HG02885 (cell line): ENCODE results near the gene GTPBP6.
"Not testable (repeated sequence)": the region's sequence is repeated elsewhere in the genome, so short reads cannot be mapped to it uniquely, and the experiment has no call there.

Source experiments
- ATAC-seq: cut with Tn5 transposase; IDR thresholded peaks from one replicate; pipeline ENCODE4 v1.9.1; 2021; ENCODE audit warnings: mild to moderate bottlenecking; ENCODE audit not compliant: unreplicated experiment, poor library complexity

Gene GTPBP6

DNA sequence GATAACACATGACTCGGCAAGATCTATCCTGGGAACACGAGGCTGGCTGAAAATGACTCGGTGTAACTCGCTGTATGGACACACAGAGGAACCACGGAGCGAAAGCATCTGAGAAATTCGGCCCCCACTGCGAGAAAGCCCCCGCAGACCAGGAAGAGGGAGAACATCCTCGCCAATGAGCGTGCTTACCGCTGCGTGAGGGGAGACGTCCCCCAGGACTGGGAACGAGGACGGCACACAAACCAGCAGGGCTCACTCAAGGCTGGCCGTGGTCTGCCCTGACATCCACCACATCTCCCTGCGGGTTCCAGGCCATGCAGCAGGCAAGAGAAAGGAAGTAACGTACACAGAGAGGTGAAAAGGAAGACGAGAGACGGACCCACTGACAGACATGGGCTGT, 17.6 kb upstream of the GTPBP6 start:
- no peak for ATAC-seq

- ATAC-seq = no peak
Observed at GRCh38 chrX:335758-336155, 17.2 kb upstream of the GTPBP6 start.

DNA sequence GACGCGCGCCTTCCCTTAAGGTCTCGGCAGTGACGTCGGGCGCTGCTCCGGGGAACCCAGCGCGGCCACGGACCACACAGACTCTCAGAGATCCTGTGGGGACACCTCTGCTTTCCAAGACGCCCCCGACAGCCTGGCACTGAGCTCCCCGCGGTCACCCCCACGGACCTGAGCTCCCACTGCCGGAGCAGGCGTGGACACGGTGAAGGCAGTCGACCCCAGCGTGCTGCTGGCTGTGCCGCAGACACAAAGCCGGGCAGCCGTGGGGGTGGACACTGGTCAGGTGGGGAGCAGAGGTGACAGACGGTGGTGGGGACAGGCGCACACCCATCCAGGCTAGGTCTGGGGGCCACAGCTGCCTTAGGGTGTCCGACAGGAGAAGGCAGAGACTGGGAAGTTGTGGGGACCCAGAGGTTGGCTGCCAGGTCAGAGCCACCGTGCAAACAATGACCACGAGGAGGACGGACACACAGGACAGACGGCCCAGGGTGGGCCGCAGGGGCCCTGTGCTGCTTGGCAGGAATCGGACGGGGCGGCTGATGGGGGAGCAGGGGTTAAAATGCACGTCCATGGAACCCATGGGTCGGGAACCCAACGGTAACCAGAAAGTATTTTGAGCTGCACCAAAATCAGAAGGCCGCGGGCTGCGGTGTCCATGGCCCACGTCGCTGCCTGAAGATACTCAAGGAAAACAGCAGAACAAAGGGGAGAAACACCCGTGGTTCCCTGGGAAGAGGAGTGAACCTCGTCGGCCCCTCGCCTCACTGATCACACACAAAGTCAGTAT, 16.6 kb upstream of the GTPBP6 start:
- no peak for ATAC-seq

DNA sequence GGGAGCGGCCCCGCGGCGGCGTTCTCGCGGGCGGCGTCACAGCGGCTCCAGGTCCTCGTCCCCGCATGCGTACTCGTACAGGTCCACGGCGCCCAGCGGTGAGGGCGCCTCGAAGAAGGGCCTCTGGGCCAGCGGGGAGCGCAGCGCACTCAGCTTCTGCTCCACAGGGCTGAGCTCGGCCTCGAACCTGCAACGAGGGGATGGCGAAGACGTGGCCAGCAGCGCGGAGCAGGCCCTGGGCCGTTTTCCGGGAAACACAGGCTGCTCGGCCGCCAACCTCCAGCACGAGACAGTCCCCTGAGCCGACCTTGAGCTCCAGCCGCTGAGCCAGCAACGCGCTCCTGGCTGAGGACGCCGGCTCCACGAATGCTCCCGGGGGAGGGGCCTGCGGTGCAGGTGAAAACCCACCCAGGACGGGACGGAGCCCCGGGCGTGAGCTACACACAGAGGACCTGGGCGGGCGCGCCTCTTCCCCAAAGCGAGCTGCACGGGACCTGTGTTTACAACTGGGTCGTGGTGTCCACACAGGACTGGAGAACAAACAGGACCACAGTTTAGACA, 15.8 kb upstream of the GTPBP6 start:
- ATAC-seq = no peak

GRCh38 chrX:333611-334311, 15.2 kb upstream of the GTPBP6 start:
- ATAC-seq = no peak

- ATAC-seq = no peak
Observed at GRCh38 chrX:332916-333610, 14.5 kb upstream of the GTPBP6 start.

DNA sequence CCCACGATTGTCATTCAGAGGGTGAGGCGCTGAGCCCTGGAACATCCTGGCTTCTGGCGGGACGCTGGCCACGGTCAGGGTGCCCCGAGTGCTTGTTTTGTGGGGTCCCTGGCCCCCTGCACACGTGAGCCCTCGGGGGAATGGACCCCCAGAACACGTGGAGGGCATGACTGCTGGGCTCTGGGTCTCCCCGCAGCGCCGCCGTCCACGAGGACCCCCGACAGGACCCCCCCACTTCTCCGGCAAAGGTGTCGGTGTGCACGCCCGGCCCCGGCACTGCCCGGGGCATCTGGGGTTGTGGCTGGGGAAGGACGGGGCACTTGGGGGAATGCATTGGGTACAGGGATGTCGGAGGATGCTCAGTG, 13.9 kb upstream of the GTPBP6 start:
- ATAC-seq = no peak

GRCh38 chrX:331825-332495, 13.4 kb upstream of the GTPBP6 start:
- no peak for ATAC-seq

GRCh38 chrX:331151-331824, 12.7 kb upstream of the GTPBP6 start:
- ATAC-seq = no peak

DNA sequence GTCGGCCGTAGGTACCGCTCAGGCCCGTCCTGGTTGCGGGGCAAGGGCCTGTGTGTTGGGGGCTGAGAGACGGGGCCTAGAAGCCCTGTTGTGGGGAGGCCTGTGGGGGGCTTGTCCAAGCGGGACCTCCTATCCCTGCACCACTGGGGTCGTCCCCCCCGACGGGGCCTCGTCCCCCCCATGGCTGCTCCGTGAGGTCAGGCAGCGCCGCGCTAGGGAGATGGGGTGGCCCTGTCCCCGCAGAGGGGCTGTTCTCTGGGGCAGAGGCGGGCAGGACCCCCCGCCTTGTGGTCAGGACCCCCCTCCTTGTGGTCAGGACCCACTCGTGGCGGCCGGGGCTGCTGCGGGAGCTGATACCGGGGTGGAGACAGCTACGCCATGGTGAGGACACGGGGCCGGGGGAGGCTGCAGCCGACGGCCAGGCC, 12.1 kb upstream of the GTPBP6 start:
- ATAC-seq = no peak

GRCh38 chrX:330141-330725, 11.6 kb upstream of the GTPBP6 start:
- not testable (repeated sequence) for ATAC-seq

- ATAC-seq = no peak
Observed at GRCh38 chrX:329291-329910, 10.8 kb upstream of the GTPBP6 start.

GRCh38 chrX:327660-328126, 9.1 kb upstream of the GTPBP6 start:
- no peak for ATAC-seq

GRCh38 chrX:324664-325063, 6.1 kb upstream of the GTPBP6 start:
- not testable (repeated sequence) for ATAC-seq

GRCh38 chrX:323721-324628, 5.4 kb upstream of the GTPBP6 start:
- ATAC-seq = no peak

DNA sequence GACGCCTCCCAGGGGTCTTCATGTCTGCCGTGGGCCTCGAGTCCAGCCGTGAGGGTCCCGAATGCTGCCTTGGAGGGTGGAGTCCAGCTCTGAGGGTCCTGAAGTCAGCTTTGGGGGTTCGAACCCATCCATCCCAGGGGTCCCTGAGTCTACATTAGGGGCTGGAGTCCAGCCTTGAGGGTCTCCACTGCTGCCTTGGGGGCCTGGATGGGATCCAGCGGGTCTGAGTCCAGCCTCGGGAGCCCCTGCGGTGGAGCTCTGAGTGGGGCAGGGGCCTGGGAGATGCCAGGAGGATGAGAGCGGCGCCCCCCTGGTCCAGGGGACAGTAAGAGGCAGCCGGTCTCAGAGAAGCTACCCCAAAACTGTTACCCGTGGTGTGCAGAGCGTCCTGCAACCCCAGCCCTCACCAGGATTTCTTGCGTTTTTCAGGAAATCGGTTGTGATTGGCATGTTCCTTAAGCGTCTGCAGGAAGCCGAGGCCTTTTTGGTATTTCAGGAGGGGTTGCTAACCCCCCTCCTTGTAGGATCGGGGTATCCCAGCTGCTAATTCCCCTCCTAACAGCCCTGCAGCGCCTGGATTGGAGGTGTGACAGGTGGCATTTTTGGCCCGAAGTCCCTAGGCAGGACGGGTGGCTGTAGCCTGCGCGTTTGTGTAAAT, 1.7 kb upstream of the GTPBP6 start:
- ATAC-seq = no peak

DNA sequence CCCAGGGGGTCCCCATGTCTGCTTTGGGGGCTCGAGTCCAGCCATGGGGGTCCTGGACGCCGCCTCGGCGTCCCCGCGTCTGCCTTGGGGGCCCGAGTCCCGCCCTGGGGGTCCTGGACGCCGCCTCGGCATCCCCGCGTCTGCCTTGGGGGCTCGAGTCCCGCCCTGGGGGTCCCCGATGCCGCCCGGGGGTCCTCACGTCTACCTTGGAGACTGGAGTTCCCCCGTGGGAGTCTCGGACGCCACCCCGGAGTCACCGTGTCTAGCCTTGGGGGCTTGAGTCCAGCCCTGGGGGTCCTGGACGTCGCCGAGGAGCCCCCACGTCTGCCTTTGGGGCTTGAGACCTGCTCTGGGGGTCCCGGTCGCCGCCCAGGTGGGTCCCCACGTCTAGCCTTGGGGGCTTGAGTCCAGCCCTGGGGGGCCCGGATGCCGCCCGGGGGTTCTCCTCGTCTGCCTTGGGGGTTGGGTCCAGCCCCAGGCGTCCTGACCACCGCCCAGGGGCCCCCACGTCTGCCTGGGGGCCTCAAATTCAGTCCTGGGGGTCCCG, 1.1 kb upstream of the GTPBP6 start:
- no peak for ATAC-seq
